Gastrocnemius medialis (tissue), 4 donors: ENCODE results near the gene USP53.

Source experiments
- POLR2A ChIP-seq, 2 donors: fragments of 450-650 bp; IDR thresholded peaks; one replicate each; pipeline ENCODE4 v1.6.1; 2017; ENCODE audit warnings: antibody characterized with exemption in 2 of 2, mild to moderate bottlenecking in 2 of 2, moderate library complexity in 2 of 2
- TF ChIP-seq, protein P1 (sequence below), 5 experiments: fragments of 450-650 bp in 3 of 5; fragments of 200-600 bp in 2 of 5; sonication (generic) in 2 of 5; IDR thresholded peaks in 4 of 5; conservative IDR thresholded peaks in 1 of 5; 1 replicate in 4 of 5; 2 replicates in 1 of 5; pipeline ENCODE4 v1.5.1; 2016 to 2019; ENCODE audit warnings: antibody characterized with exemption in 5 of 5, mild to moderate bottlenecking in 3 of 5, moderate library complexity in 3 of 5

DNA sequence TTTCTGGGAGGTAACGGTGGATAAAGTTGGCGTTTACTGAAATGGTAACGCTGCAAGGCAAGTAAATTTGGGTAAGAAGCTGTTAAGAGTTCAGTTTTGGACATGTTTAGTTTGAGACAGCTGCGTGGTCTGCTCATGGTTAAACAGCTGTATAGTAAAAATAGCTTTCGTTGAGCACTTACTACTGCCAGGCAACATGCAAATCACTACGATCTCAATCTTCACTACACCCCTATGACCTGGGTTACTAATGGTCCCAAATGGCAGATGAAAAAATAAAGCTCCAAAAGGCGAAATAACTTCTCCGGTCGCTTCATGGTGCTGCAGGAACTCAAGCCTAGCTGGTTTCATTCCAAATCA is 87.2 kb downstream of the USP53 start:
- TF ChIP-seq, protein P1, sequence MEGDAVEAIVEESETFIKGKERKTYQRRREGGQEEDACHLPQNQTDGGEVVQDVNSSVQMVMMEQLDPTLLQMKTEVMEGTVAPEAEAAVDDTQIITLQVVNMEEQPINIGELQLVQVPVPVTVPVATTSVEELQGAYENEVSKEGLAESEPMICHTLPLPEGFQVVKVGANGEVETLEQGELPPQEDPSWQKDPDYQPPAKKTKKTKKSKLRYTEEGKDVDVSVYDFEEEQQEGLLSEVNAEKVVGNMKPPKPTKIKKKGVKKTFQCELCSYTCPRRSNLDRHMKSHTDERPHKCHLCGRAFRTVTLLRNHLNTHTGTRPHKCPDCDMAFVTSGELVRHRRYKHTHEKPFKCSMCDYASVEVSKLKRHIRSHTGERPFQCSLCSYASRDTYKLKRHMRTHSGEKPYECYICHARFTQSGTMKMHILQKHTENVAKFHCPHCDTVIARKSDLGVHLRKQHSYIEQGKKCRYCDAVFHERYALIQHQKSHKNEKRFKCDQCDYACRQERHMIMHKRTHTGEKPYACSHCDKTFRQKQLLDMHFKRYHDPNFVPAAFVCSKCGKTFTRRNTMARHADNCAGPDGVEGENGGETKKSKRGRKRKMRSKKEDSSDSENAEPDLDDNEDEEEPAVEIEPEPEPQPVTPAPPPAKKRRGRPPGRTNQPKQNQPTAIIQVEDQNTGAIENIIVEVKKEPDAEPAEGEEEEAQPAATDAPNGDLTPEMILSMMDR (IDR thresholded peaks at IDR 0.05 in 4 of 5, conservative IDR thresholded peaks at IDR 0.05 in 1 of 5) = no peak
- no peak for TF ChIP-seq POLR2A (IDR thresholded peaks at IDR 0.05)
